ENCODE measurements around the gene IQSEC1. TPM values are rescaled to one million over a fixed set of nuclear protein-coding genes. Genes with fewer than 3 reads are reported as not detected.

IQSEC1 gene
- total and polyA plus RNA-seq, 9 of the 15 experiments (the other 6 are each of a cell fraction or from before 2014, with no cell fraction given) = 0.56 to 39.0 (median 6.8) TPM

- TF ChIP-seq E2F6 (IDR thresholded peaks at IDR 0.05; ENCODE audit: borderline replicate concordance in 1 of 2, extremely low read depth in 1 of 2, insufficient read depth in 1 of 2, insufficient read length in 1 of 2, low read depth in 1 of 2, low read length in 1 of 2, poor library complexity in 1 of 2, severe bottlenecking in 1 of 2) (no peak), TAF1 (IDR thresholded peaks at IDR 0.05; ENCODE audit: control insufficient read depth, extremely low read depth, insufficient read depth, low read length, severe bottlenecking) (peak; percentile 52), KAT7 (CRISPR knock-in tag; IDR thresholded peaks at IDR 0.05; ENCODE audit: borderline replicate concordance) (0 out of 2 replicates have a peak, but pooled peaks have one; percentile 46), ZNF639 (CRISPR knock-in tag; conservative IDR thresholded peaks at IDR 0.05 in 1 of 2, IDR thresholded peaks at IDR 0.05 in 1 of 2) (peak in 1 of 2 experiments; percentile 92; a peak in 2 of 4 replicates), SMAD4 (CRISPR knock-in tag; conservative IDR thresholded peaks at IDR 0.05) (peak; percentile 42; the same call in 1 of the 2 replicates), NR2C2 (CRISPR knock-in tag; IDR thresholded peaks at IDR 0.05) (no peak), NR2C2 (tag; IDR thresholded peaks at IDR 0.05) (no peak), ZNF197 (CRISPR knock-in tag; IDR thresholded peaks at IDR 0.05; ENCODE audit: low read depth) (peak; percentile 15; the same call in 1 of the 2 replicates), CCNT2 (IDR thresholded peaks at IDR 0.05; ENCODE audit: borderline replicate concordance, extremely low read depth, insufficient read length, low read depth, low read length) (peak; percentile 48), ZNF830 (CRISPR knock-in tag; IDR thresholded peaks at IDR 0.05) (peak; percentile 83; the same call in 1 of the 2 replicates), POLR2G (IDR thresholded peaks at IDR 0.05; ENCODE audit: low read depth, low read length) (peak; percentile 70; the same call in 1 of the 2 replicates), ETS2 (tag; IDR thresholded peaks at IDR 0.05; ENCODE audit: borderline replicate concordance, poor library complexity, severe bottlenecking) (no peak), ZBTB7A (IDR thresholded peaks at IDR 0.05; ENCODE audit: borderline replicate concordance, control insufficient read depth, low read depth, low read length) (peak; percentile 39), CXXC5 (CRISPR knock-in tag; IDR thresholded peaks at IDR 0.05) (peak; percentile 74), ADNP (tag; IDR thresholded peaks at IDR 0.05) (no peak), ZNF253 (CRISPR knock-in tag; conservative IDR thresholded peaks at IDR 0.05) (no peak), SETDB1 (IDR thresholded peaks at IDR 0.05; ENCODE audit: low read length) (no peak), RBBP5 (IDR thresholded peaks at IDR 0.05; ENCODE audit: borderline replicate concordance, insufficient read depth, low read length, poor library complexity, severe bottlenecking) (peak; percentile 28), VEZF1 (CRISPR knock-in tag; IDR thresholded peaks at IDR 0.05) (peak; percentile 98)
These were observed 79.5 kb downstream of the IQSEC1 start (continued) for GRCh38 chr3:12993517-12994356.
